HEK293T (cell line): Measurements from ENCODE around the gene MTAP.

ENCODE experiments used
- ELF4 ChIP-seq: fragments of 450-650 bp; IDR thresholded peaks from 2 replicates; pipeline ENCODE4 v1.6.1; 2017; ENCODE audit warnings: antibody characterized with exemption
- FOXM1 ChIP-seq: fragments of 450-650 bp; IDR thresholded peaks from 2 replicates; pipeline ENCODE4 v1.6.1; 2017; ENCODE audit warnings: mild to moderate bottlenecking, borderline replicate concordance

DNA sequence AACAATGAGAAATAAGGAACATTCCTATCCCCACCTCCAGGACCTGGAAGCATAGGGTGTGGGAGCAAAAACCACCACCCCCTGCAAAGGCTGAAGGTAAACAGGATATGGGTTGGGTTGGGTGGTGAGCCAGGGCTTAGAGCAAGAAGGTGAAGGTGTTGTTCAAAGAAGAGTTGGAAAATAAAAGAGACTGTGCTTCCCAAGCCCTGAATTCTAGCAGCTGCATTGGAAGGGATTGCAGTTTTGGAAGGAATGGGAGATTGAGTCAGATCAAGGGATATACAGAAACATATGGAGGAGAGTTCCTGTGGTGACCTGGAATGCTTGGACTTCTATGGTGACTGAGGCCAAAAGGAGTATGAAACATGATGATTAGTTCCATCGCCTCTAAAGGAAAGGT, 24.7 kb upstream of the MTAP start:
- TF ChIP-seq FOXM1 (no peak), ELF4 (no peak)
